Measurements from ENCODE around the gene GPER1. TPM values are rescaled to one million over a fixed set of nuclear protein-coding genes. Genes with fewer than 3 reads are reported as not detected.

GPER1 gene
- total RNA-seq, 3 donors from 2014 or later: 7.9 to 14.7 (median 9.8) TPM

- intact Hi-C loops (cut with DNase I, micrococcal nuclease): no loop called here
- no peaks in the 10 kb centered on the region for H3K9me3 ChIP-seq
- H3K36me3 ChIP-seq (ENCODE audit: low read depth): no peaks in the 10 kb centered on the region
- no peak overlapping the region for H3K4me3 ChIP-seq
- no peak for ATAC-seq
- H3K4me1 ChIP-seq (ENCODE audit: low read depth): no peaks in the 10 kb centered on the region
- no peak for TF ChIP-seq CTCF (IDR thresholded peaks at IDR 0.05)
- DNase-seq: no peak
These were observed 10.6 kb downstream of the GPER1 start for GRCh38 chr7:1098243-1099153.

- ATAC-seq: no peak
These were observed 11.2 kb downstream of the GPER1 start for GRCh38 chr7:1099154-1099542.

GRCh38 chr7:1099637-1100036, 11.7 kb downstream of the GPER1 start:
- H3K4me3 ChIP-seq: no peak overlapping the region
- no peak for TF ChIP-seq CTCF (IDR thresholded peaks at IDR 0.05)
- intact Hi-C loops (cut with DNase I, micrococcal nuclease): no loop called here
- ATAC-seq (peak; percentile 21), DNase-seq (peak in 1 of 3 donors; percentile 39)
- no peaks in the 10 kb centered on the region for H3K9me3 ChIP-seq
- H3K36me3 ChIP-seq (ENCODE audit: low read depth): no peaks in the 10 kb centered on the region
- H3K4me1 ChIP-seq (ENCODE audit: low read depth): no peaks in the 10 kb centered on the region

More at GRCh38 chr7:1099154-1099542, 11.2 kb downstream of the GPER1 start:
- intact Hi-C loops (cut with DNase I, micrococcal nuclease): no loop called here
- Histone ChIP-seq H3K4me1 (ENCODE audit: low read depth) (no peaks in the 10 kb centered on the region), H3K4me3 (no peak overlapping the region), H3K36me3 (ENCODE audit: low read depth) (no peaks in the 10 kb centered on the region), H3K9me3 (no peaks in the 10 kb centered on the region)
- TF ChIP-seq CTCF (IDR thresholded peaks at IDR 0.05): no peak
- DNase-seq: no peak

- no peaks in the 10 kb centered on the region for H3K4me1 ChIP-seq (ENCODE audit: low read depth)
These were observed 12.5 kb downstream of the GPER1 start for GRCh38 chr7:1100386-1100785.

GRCh38 chr7:1100834-1101562, 13.1 kb downstream of the GPER1 start:
- no peak for DNase-seq
- Histone ChIP-seq H3K9me3 (no peaks in the 10 kb centered on the region), H3K36me3 (ENCODE audit: low read depth) (no peaks in the 10 kb centered on the region), H3K4me1 (ENCODE audit: low read depth) (no peaks in the 10 kb centered on the region), H3K4me3 (no peak overlapping the region)
- intact Hi-C loops (cut with DNase I, micrococcal nuclease): no loop called here
- no peak for TF ChIP-seq CTCF (IDR thresholded peaks at IDR 0.05)
- ATAC-seq: no peak

More at GRCh38 chr7:1100386-1100785, 12.5 kb downstream of the GPER1 start:
- Histone ChIP-seq H3K36me3 (ENCODE audit: low read depth) (no peaks in the 10 kb centered on the region), H3K9me3 (no peaks in the 10 kb centered on the region), H3K4me3 (no peak overlapping the region)
- DNase-seq (no peak), ATAC-seq (no peak)
- intact Hi-C loops (cut with DNase I, micrococcal nuclease): no loop called here
- TF ChIP-seq CTCF (IDR thresholded peaks at IDR 0.05): no peak
